ENCODE results near the gene KHDC1L.
"Not testable (repeated sequence)": the region's sequence is repeated elsewhere in the genome, so short reads cannot be mapped to it uniquely, and the experiment has no call there.

Gene KHDC1L, protein sequence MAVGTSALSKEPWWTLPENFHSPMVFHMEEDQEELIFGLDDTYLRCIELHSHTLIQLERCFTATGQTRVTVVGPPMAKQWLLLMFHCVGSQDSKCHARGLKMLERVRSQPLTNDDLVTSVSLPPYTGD

GRCh38 chr6:73225396-73225795, at the start of gene KHDC1L:
KHDC1L (minus strand) TSS chr6:73225496; CDS start chr6:73225408, 88 bp downstream.
- no peak for DNase-seq (ENCODE audit: low spot score)

- DNase-seq (ENCODE audit: low spot score), result not testable (repeated sequence)
Measured at GRCh38 chr6:73269296-73269695, 44.0 kb upstream of the KHDC1L start.

- DNase-seq (ENCODE audit: low spot score), result not testable (repeated sequence)
Measured at GRCh38 chr6:73268896-73269295, 43.6 kb upstream of the KHDC1L start.

- DNase-seq (ENCODE audit: low spot score), result no peak
Measured at GRCh38 chr6:73264446-73264845, 39.1 kb upstream of the KHDC1L start.

GRCh38 chr6:73263570-73263909, 38.2 kb upstream of the KHDC1L start:
- DNase-seq (ENCODE audit: low spot score), result no peak

GRCh38 chr6:73262671-73263569, 37.6 kb upstream of the KHDC1L start, which contains the start of gene KHDC1:
KHDC1 (minus strand) TSS chr6:73263196; CDS start chr6:73242517, 20,679 bp downstream.
- peak; percentile 26 for DNase-seq (ENCODE audit: low spot score)

DNA sequence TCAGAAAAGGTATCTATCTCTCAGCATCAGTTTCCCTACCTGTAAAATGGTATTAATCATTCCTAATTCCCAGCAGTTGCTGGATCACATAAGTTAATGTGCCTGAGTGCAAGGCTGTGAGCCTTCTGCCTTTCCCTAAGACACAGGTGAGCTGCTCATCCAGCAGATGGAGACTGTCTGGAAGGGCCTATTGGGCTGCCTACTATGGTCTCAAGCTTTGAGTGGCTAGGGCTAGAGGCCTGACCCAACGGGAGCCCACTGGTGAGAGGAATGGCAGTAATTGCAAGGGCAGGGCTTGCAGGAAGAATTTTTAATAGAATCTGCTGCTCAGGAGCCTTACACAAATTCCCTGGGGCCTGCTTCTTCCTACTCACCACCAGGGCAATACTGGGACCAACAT, 33.4 kb upstream of the KHDC1L start:
- no peak for DNase-seq (ENCODE audit: low spot score)

DNA sequence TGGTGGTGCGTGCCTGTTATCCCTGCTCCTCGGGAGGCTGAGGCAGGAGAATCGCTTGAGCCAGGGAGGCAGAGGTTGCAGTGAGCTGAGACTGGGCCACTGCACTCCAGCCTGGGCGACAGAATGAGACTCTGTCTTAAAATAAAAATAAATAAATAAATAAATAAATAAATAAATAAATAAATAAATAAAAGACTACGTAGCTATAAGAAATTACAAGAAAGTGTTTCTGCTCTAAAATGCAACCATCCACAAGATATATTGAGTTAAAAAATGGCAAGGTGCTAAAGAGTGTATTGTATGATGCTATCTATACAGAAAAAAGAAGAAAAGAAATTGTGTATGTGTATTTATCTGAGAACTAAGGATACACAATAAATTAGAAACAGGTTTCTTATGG, 29.0 kb upstream of the KHDC1L start:
- not testable (repeated sequence) for DNase-seq (ENCODE audit: low spot score)

GRCh38 chr6:73252703-73253102, 27.4 kb upstream of the KHDC1L start:
- DNase-seq (ENCODE audit: low spot score), result no peak

DNA sequence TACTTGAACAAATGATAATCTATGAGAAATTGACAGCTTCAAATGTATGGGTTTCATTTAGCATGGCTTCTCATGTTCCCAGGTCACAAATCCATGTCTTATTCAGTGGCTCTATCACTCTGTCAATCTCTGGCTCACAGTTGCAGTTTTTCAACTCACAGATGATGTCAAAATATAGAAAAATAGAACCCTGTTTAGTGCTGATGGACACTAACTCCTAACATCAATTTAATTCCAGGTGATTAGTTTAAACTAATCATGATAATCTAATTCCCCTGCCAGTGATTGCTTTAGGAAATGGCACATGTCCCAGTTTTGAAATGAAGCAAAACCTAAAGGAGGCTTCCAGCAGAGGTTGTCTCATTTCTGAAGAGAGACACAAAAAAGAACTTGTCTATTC, 24.7 kb upstream of the KHDC1L start:
- DNase-seq (ENCODE audit: low spot score), result no peak

DNA sequence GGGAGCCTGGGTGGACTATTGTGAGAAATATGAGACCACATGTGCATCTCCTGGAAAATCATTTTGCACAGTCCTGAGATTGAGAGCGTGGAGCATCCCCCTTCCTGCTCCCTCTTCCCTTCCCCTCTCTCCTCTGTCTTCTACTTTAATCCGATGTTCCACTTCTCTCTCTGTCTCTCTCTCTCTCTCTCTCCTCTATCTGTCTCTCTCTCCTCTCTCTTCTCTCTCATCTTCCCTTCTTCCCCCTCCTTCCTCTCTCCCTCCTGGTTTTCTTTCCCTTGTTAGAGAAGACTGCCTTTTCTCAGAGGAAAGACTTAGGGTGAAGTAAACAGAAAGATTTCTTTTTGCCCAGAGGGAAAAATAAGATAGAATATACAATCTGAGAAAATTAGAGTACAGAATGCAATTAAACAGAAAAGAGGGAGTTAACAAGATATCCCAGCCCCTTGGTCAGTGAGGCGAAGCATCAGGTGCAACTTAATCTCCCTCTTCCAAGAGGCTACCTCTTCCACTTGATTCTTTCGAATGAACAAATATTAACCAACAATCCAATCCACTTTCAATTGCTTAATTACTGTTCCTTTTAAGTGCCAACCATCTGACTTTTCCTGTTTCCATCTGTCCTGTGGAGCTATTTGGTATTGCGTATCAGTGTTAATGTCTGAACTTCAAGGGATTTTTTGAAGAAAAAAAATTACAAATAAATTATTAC, 23.1 kb upstream of the KHDC1L start:
- DNase-seq (ENCODE audit: low spot score), result no peak

DNA sequence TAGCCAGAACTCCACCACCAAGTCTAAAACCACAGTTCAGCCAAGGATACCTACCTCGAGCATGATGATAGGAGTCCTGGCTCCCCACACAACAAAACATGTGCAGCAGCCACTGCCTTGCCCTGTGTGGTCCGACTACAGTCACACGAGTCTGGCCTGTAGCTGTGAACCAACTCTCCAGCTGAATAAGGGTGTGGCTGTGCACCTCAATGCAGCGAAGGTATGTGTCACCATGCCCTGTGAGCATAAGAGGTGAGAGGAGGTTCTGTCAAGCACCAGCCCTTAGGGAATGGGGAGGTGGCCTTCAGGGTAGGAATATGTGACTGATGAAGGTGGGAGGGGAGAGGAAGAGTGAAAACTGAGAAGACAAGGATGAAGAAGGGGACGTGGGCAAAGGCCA, 16.7 kb upstream of the KHDC1L start:
- DNase-seq (ENCODE audit: low spot score), result no peak

- no peak for DNase-seq (ENCODE audit: low spot score)
Measured at GRCh38 chr6:73240730-73241129, 15.4 kb upstream of the KHDC1L start.

DNA sequence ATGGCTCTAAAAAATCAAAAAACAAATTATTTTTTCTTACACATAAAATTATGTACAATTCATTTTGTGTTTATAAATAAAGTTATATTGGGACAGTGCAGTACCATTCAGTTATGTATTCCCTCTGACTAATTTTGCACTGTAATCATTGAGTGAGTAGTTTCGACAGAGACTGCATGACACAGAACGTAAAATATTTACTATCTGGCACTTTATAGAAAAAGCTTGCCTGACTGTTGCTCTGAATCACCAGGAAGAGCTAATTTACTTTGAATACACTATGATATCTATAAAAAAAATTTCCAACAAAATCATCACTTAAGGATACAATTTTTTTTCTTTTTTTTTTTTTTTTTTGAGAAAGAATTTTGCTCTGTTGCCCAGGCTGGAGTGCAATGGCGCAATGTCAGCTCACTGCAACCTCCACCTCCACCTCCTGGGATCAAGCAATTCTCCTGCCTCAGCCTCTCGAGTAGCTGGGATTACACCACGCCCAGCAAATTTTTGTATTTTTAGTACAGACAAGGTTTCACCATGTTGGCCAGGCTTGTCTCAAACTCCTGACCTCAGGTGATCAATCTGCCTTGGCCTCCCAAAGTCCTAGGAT, 11.0 kb upstream of the KHDC1L start:
- DNase-seq (ENCODE audit: low spot score), result no peak

GRCh38 chr6:73234733-73235132, 9.4 kb upstream of the KHDC1L start:
- no peak for DNase-seq (ENCODE audit: low spot score)

DNA sequence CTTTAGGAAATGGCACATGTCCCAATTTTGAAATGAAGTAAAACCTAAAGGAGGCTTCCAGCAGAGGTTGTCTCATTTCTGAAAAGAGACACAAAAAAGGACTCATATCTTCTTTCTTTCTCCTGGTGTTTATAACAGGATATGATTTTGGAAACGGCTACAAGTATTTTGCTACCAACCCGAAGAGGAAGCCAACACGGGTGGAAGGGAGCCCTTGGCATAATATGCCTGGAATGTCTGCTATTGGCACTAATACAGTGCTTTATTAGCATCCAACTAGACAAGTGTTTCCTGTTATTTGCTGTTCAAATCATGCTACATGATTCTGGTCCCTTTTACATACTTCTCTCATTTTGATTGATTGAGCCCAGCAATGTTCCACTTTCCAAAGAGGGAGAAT, 8.7 kb upstream of the KHDC1L start:
- not testable (repeated sequence) for DNase-seq (ENCODE audit: low spot score)

DNA sequence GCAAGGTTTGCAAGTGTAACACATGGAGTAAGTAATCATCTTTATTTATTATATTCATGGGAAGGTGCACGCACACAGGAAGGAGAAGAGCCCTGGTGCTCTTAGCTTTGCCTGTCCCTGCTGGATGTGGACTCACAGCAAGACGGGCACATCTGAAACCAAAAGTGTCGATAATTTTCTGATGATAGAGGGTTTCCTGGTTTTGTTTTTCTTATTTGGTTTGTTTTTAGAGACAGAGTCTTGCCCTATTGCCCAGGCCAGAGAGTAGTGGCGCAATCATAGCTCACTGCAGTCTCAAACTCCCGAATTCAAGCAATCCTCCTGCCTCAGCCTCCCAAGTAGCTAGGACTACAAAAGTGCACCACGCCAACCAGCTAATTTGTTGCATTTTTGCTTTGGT, 7.8 kb upstream of the KHDC1L start:
- DNase-seq (ENCODE audit: low spot score), result no peak

DNA sequence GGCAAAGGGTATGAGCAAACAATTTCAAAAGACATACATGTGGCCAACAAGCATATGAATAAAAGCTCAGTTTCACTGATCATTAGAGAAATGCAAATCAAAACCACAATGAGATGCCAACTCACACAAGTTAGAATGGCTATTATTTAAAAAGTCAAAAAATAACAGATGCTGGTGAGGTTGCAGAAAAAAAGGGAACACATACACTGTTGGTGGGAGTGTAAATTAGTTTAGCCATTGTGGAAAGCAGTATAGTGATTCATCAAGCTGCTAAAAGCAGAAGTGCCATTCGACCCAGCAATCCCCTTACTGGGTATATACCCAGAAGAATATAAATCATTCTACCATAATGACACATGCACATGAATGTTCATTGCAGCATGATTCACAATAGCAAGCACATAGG, 6.7 kb upstream of the KHDC1L start:
- DNase-seq (ENCODE audit: low spot score), result no peak

- DNase-seq (ENCODE audit: low spot score), result no peak
Measured at GRCh38 chr6:73227606-73228255, 2.4 kb upstream of the KHDC1L start.

- no peak for DNase-seq (ENCODE audit: low spot score)
Measured at GRCh38 chr6:73216859-73217258, 8.4 kb downstream of the KHDC1L start.

DNA sequence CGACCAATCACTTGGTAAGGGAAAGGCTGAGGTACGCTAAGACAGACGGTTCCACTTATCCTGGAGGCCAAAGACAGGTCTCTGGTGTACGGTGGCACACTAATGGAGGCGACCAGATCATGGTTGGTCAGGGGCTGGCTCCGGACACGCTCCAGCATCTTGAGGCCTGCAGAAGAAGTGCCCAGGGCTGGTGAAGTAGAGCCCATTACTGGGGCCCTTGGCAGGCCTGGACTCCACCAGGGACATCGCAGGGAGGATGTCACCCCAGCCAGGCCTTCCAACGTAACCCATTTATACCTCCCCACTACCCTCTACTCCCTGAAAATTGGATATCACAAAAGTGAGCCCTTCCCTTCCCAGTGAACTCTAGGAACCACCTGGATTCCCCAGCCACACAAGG, 16.2 kb downstream of the KHDC1L start:
- no peak for DNase-seq (ENCODE audit: low spot score)

DNA sequence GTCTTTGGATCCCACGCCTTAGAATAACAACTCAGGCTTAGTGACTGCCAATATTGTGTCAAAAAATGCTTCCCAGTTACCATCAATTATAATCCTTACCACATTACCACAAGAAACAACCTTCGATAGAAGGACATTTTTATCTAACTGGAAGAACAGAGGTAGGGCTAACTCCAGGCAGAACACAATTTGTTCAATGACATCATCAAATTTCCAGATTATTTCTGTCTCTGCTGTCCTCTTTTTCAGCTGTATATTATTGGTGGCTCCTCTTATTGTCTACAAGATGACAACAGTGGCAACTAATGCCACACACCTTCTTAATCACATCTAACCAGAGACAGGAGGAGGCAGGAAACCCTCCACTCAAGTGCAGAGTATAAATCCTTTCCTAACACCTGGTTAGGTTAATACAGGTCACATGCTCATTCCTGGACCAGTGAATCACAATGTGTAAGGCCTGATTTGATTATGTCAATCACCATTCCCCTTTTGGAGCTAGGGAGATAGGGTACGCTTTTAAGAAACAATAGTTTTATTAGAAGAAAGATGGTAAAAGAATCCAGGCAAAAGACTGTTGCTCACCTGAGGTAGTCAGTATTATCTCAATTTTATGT, 18.0 kb downstream of the KHDC1L start:
- no peak for DNase-seq (ENCODE audit: low spot score)
